HCT116 (cell line): Measurements from ENCODE around the gene CCNL2. TPM values are rescaled to one million over a fixed set of nuclear protein-coding genes. Genes with fewer than 3 reads are reported as not detected.
"Not testable (repeated sequence)": the region's sequence is repeated elsewhere in the genome, so short reads cannot be mapped to it uniquely, and the experiment has no call there.

Experiments used
- ATAC-seq: fragments of 200-7000 bp; cut with Tn5 transposase; 2 replicates; pipeline ENCODE4 v1.9.1; 2020; ENCODE audit warnings: mild to moderate bottlenecking, moderate library complexity
- BruUV-seq: library from RNA; stranded (reverse); fragments of 400-500 nt; replicated peaks from 2 replicates; lab custom pipeline; 2021; lab: Mats Ljungman, UMichigan
- CTCF ChIA-PET: fragments of 300-600 bp; sonication (Branson Sonifier 250); formaldehyde crosslinking; loops from one replicate; lab custom pipeline; 2021; ENCODE audit warnings: antibody characterized with exemption; lab: Charles Lee
- POLR2A ChIA-PET: fragments of 300-600, 350-600 bp; sonication (Branson Sonifier 250); formaldehyde crosslinking; loops from one replicate; lab custom pipeline; 2021; ENCODE audit warnings: antibody characterized with exemption; lab: Charles Lee
- RAD21 ChIA-PET, 2 experiments: fragments of 300-600 bp; sonication (Branson Sonifier 250); formaldehyde crosslinking; loops; one replicate each; lab custom pipeline; 2023; ENCODE audit warnings: low total read pairs in 2 of 2; ENCODE audit not compliant: uncharacterized antibody in 2 of 2, unreplicated experiment in 2 of 2, low non-redundant PET in 1 of 2; lab: Charles Lee
- DNase-seq: peaks from one replicate; pipeline ENCODE4 v3.0.0-alpha.2; 2010; ENCODE audit warnings: low read depth, low spot score
- H2AFZ ChIP-seq: fragments of 200-600 bp; shearing (Covaris generic), sonication (generic); 2 replicates; pipeline ENCODE4 v1.6.1; 2017; ENCODE audit warnings: low read depth, mixed run types, mixed read lengths, antibody characterized with exemption, low read length; ENCODE audit not compliant: poor library complexity, severe bottlenecking
- H3K27ac ChIP-seq: 2 replicates; pipeline ENCODE4 v1.5.1; 2012; ENCODE audit warnings: low read depth, low read length
- H3K27me3 ChIP-seq: fragments of 200-600 bp; sonication (generic); 2 replicates; pipeline ENCODE4 v1.6.1; 2016; ENCODE audit warnings: mixed run types, low read length, mixed read lengths; ENCODE audit not compliant: insufficient read depth
- H3K36me3 ChIP-seq, 2 experiments: fragments of 200-500 bp in 1 of 2; fragments of 200-600 bp in 1 of 2; sonication (Bioruptor generic) in 1 of 2; sonication (generic) in 1 of 2; 2 replicates each; pipeline versions ENCODE4 v1.5.1 to v1.6.1; 2014 to 2016; ENCODE audit warnings: low read length in 2 of 2, inconsistent platforms in 1 of 2, mixed read lengths in 1 of 2, mixed run types in 1 of 2; ENCODE audit not compliant: insufficient read depth in 2 of 2, control insufficient read depth in 1 of 2
- H3K4me1 ChIP-seq, 2 experiments: fragments of 200-600 bp in 1 of 2; sonication (generic) in 1 of 2; 2 replicates each; pipeline versions ENCODE4 v1.5.1 to v1.6.1; 2012 to 2017; ENCODE audit warnings: low read length in 2 of 2, inconsistent platforms in 1 of 2, mild to moderate bottlenecking in 1 of 2, mixed read lengths in 1 of 2, mixed run types in 1 of 2, moderate library complexity in 1 of 2; ENCODE audit not compliant: insufficient read depth in 2 of 2, control insufficient read depth in 1 of 2
- H3K4me2 ChIP-seq: fragments of 200-600 bp; sonication (generic); 2 replicates; pipeline ENCODE4 v1.6.1; 2017; ENCODE audit warnings: mixed run types, low read length, mixed read lengths
- H3K4me3 ChIP-seq, 2 experiments: fragments of 200-600 bp in 1 of 2; sonication (generic) in 1 of 2; replicated peaks in 1 of 2; 2 replicates each; pipeline ENCODE4 v1.5.1; 2011 to 2016; ENCODE audit warnings: low read length in 2 of 2, control low read depth in 1 of 2, low read depth in 1 of 2, mild to moderate bottlenecking in 1 of 2, mixed read lengths in 1 of 2, mixed run types in 1 of 2
- H3K79me2 ChIP-seq: fragments of 200-600 bp; sonication (generic); 2 replicates; pipeline ENCODE4 v1.6.1; 2017; ENCODE audit warnings: mild to moderate bottlenecking, mixed run types, low read length, moderate library complexity, mixed read lengths; ENCODE audit not compliant: insufficient read depth
- H3K9ac ChIP-seq: fragments of 200-600 bp; sonication (generic); 2 replicates; pipeline ENCODE4 v1.6.1; 2016; ENCODE audit warnings: low read length, mixed read lengths
- H3K9me2 ChIP-seq: fragments of 200-600 bp; sonication (generic), shearing (Covaris generic); 2 replicates; pipeline ENCODE4 v1.6.1; 2017; ENCODE audit warnings: mixed run types, mild to moderate bottlenecking, moderate library complexity; ENCODE audit not compliant: insufficient read depth
- H3K9me3 ChIP-seq, 2 experiments: fragments of 200-500 bp in 1 of 2; fragments of 200-600 bp in 1 of 2; sonication (Bioruptor generic) in 1 of 2; sonication (generic) in 1 of 2; 2 replicates each; pipeline ENCODE4 v1.6.1; 2014 to 2017; ENCODE audit warnings: low read length in 2 of 2, mixed read lengths in 2 of 2, inconsistent platforms in 1 of 2, low read depth in 1 of 2, mild to moderate bottlenecking in 1 of 2, mixed run types in 1 of 2, moderate library complexity in 1 of 2; ENCODE audit not compliant: control insufficient read depth in 1 of 2, insufficient read depth in 1 of 2
- H4K20me1 ChIP-seq: fragments of 200-600 bp; sonication (generic), shearing (Covaris generic); 2 replicates; pipeline ENCODE4 v1.6.1; 2017; ENCODE audit warnings: mixed run types, mild to moderate bottlenecking, moderate library complexity; ENCODE audit not compliant: insufficient read depth
- CEBPB ChIP-seq: IDR thresholded peaks from 2 replicates; pipeline ENCODE4 v1.6.1; 2012; ENCODE audit warnings: low read depth
- intact Hi-C: fragments of 100-400 bp; cut with micrococcal nuclease; formaldehyde crosslinking; loops from 2 replicates; pipeline ENCODE4 v1.10.0; 2022
- total RNA-seq: library from RNA; stranded (reverse); gene quantifications from one replicate; pipeline ENCODE4 v1.2.1, GENCODE V29; 2021; ENCODE audit not compliant: unreplicated experiment

CCNL2 gene
- total RNA-seq, 1 experiment from 2014 or later: 173 TPM

DNA sequence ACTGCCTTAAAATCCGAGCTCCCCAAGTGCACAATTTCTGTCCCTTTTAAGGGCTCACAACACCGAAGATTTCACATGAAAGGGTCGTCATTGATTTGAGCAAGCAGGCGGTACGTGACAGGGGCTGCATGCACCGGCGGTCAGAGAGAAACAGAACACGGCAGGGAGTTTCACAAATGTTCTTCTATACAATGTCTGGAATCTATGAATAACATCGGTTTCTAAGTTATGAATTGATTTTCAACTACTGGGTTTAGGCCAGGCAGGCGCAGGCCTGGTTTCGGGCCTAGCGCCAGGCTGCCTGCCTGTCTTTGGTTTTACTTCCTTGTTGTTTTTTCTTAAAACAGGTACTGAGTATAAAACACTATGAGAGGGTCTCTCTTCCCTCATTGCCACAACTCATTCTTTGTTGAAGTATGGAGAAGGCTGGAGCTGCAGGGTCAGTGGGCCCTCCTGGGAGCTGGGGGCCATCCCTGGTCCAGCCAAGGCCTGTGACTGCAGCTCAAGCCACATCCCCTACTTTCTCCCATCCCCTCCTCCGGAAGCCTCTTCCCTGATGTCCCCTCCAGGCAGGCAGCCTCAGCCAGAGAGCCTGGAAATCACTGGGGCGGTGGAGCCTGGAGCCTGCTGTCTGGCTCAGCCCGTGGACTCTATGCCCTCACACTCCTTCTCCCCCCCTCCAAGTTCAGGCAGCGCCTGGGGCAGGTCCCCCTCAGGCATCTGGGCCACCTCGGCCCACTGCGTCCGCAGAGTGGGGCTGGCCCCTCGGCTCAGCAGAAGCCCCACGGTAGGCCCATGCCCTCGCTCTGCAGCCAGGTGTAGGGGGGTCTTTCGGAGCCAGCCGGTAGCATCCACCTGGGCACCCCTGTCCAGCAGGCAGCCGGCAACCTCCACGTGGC lies 19.6 kb upstream of the CCNL2 start (continued):
- TF ChIP-seq CEBPB: no peak

DNA sequence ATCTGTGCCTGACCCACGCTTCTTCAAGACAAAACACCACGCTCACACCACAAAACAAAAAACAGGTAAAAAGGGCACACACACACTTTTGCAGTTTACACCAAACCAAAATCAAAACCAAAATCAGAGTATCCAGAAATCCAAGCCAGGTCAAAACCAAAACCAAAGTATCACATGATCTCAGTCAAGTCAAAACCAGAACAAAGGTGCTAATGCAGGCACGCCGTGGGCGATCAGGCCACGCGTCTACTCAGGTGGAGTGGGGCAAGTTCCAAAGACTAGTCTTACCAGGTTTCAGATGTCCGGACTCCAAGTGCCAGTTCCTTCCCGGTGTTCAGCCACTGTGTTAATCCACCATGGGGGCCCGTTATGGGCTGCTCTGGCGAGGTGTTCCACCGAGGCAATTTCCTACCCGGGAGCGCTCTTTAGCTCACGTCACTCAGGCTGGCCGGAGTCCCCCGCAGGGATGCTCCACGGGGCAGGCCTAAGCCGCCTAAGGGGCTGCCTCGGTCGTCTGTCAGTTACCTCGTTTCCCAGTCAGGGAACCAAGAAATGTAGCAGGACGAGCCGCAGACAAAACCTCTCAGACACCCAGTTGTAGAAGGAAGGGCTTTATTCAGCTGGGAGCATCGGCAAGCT lies 18.8 kb upstream of the CCNL2 start:
- H3K27ac ChIP-seq, H2AFZ ChIP-seq, POLR2A ChIA-PET, intact Hi-C loops, H4K20me1 ChIP-seq, H3K27me3 ChIP-seq, DNase-seq, ATAC-seq, H3K36me3 ChIP-seq, RAD21 ChIA-PET, BruUV-seq, H3K9ac ChIP-seq, H3K9me3 ChIP-seq, H3K9me2 ChIP-seq, H3K4me2 ChIP-seq, CTCF ChIA-PET, H3K4me3 ChIP-seq, H3K79me2 ChIP-seq: not testable (repeated sequence)
- peaks cover 9 to 19% of the 10 kb centered on the region in 2 experiments for H3K4me1 ChIP-seq

- H3K4me2 ChIP-seq, ATAC-seq, H3K9me3 ChIP-seq, H2AFZ ChIP-seq, POLR2A ChIA-PET, DNase-seq, H3K9me2 ChIP-seq, CTCF ChIA-PET, H3K9ac ChIP-seq, BruUV-seq, H3K36me3 ChIP-seq, H4K20me1 ChIP-seq, H3K4me3 ChIP-seq, RAD21 ChIA-PET, H3K27ac ChIP-seq, H3K79me2 ChIP-seq, H3K27me3 ChIP-seq, intact Hi-C loops: not testable (repeated sequence)
- peaks cover 4 to 14% of the 10 kb centered on the region in 2 experiments for H3K4me1 ChIP-seq
Measured at GRCh38 chr1:1417396-1417795, 18.3 kb upstream of the CCNL2 start.
